Activated CD4-positive, CD25-positive, alpha-beta regulatory T cell treated with anti-CD3 and anti-CD28 coated beads, Interleukin-2, amount 50 U/mL, for 72 hours (primary cell): ENCODE data around the gene NOXA1.
"Not testable (repeated sequence)": the region's sequence is repeated elsewhere in the genome, so short reads cannot be mapped to it uniquely, and the experiment has no call there.

Experiments used
- DNase-seq: peaks from one replicate; pipeline ENCODE4 v3.0.0; 2021

Gene NOXA1

DNA sequence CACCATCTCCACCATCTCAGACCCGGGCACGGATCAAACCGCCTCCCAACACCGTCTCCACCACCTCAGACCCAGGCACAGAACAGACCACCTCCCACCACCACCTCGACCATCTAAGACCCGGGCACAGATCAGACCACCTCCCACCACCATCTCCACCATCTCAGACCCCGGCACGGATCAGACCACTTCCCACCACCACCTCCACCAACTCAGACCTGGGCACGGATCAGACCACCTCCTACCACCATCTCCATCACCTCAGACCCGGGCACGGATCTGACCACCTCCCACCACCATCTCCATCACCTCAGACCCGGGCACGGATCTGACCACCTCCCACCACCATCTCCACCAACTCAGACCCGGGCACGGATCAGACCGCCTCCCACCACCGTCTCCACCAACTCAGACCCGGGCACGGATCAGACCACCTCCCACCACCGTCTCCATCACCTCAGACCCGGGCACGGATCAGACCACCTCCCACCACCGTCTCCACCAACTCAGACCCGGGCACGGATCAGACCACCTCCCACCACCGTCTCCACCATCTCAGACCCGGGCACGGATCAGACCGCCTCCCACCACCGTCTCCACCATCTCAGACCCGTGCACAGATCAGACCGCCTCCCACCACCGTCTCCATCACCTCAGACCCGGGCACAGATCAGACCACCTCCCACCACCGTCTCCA, 43.3 kb downstream of the NOXA1 start:
- not testable (repeated sequence) for DNase-seq

DNA sequence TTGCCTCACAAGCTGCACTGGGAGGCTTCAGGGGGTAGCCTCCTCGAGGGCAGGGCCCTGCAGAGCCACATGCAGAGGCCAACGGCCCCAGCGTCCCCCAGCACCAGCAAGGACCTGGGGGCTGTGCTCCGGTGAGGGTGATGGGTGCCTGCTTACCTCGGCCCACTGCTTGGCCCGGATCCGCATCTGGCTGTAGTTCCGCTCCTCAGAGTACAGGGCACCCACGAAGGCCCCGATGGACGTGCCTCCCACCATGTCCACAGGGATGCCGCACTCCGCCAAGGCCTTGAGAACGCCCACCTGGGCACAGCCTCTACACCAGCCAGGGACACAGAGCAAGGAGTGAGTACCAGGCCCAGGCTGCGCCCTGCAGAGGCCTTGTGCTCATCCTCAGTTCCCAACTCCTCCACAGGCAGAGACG, 44.0 kb downstream of the NOXA1 start:
- no peak for DNase-seq

DNA sequence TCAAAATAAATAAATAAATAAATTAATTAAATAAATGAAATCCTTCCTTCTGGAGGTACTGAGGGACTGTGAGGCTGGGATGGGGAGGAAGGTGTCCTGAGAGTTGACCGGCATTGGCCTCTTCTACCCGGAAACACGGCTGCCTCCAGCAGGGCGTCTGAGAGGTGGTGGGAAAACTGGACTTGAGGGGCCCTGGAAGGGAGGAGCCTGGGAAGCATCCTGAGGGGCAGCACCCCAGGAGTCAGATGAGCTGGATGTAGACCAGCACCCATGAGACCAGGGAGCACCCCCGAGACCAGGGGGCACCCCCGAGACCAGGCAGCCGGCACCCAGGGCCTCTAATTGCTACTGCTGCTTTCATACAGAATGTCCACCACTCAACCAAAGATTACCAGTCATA, 44.7 kb downstream of the NOXA1 start:
- no peak for DNase-seq

DNA sequence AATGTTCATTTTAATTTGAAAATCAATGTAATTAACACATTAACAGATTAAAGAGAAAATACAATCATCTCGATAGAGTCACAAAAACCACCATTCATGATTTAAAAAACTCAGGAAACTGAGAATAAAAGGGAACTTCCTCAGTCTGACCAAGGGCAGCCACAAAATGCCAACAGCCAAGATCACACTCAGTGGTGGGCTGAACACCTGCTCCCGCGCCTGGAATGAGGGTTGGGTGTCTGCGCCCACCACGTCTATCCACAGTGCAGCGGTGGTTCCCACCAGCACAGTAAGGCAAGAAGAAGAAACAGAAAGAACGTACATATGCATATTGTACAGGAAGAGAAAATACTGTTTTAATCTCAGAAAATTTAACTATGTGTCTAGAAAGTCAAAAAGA, 47.6 kb downstream of the NOXA1 start:
- DNase-seq: no peak

DNA sequence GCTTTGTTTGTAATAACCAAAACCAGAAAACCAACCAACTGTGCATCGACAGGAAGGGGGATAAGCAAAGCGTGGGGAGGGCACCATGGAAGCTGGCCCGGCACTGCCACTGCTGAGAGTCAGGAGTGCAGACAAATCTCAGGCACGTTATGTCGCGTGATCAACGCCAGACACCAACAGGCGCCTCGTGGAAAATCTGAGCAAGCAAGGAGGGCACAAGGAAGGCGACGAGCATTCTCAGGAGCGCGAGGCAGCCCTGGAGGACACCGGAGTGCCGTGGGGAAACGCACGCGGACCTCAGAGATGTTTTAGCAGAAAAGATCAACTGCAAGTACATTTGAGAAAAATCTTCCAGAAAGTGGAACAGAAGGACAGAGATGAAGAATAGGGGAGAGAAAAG, 51.1 kb downstream of the NOXA1 start:
- no peak for DNase-seq

DNA sequence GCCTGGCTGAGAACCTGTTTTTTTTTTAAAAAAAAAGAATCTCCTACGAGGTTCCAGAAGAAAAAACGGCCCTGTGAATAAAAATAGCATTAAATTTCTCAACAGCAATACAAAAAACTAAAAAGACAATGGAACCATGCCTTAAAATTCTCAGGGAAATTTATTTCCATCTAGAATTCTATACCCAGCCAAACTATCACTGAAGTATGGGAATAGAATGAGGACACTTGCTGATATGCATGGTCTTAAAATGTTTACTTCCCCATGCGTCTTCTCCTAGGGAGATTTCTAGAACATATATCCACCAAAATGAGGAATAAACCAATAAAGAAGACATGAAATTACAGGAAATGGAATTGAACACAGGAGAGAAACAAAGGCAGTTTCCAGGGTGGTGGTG, 52.5 kb downstream of the NOXA1 start:
- no peak for DNase-seq

DNA sequence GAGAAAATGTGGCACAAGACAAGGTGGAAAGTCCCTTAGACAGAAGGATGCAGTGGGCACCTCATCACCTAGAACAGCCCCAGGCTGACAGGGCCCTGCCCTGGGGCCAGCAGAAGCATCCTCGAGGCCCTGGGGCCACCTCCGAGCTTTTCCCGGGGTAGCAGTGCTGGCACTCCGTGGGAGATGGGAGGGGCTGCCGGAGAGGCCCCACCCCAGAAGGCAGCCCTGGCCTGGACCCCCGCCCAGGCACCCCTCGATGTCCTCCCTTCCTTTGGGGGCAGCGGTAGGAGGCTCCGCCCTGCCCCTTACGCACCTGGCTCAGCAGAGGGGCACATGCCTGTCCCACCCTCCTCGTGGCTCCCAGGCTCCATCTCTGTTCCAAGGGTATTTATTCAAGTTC, 53.7 kb downstream of the NOXA1 start:
- no peak for DNase-seq

DNA sequence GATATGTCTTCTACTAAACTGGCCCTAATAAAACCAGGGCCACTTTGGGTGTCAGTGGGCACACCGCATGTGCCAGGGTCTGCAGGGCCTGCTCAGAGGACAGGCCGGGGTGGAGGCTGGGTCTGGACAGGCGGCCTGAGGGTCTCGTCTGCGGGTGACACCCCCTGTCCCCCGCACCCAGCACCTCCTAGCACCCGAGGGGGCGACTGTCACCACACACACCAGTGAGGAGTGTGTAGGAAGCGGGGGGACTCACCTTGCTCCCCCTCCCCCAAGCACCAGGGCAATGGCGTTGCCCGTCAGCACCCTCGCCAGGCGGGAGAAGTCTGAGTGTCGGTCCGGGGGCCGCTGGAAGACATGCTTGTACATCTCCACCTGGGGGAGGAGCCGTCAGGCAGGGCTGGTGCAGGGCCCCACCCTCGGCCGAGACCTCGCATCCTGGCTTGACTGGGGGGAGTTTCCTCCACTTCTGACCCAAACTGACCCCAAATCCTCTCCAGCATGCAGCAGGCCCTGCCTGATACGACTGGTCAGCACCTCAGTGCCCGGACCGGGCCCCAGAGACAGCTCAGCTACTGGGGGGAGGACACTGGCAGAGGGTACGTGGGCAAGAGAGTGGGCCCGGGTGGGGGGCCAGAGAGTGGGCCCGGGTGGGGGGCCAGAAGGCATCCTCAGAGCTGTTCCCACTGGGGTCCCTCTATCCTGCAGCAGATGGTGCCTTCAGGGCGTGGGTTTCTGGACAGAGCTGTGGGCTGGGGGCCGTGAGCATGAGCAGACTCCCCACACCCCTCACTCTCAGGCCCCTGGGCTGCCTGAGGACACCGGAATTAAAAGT, 54.8 kb downstream of the NOXA1 start:
- no peak for DNase-seq

DNA sequence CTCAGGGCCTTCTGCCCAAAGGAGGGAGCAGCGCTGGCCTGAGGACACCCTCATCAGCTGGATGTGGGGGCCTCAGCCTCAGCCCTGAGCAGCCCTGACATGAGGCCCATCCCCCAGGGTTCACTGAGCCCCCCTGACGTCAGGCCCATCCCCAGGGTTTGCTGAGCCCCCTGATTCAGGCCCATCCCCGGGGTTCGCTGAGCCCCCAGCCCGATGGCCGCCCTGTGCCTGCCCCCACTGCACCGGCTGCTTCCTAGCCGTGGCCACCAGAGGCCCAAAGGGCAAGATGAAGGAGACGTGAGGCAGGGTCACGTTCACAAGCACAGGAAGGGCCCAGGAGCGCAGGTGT, 55.4 kb downstream of the NOXA1 start:
- no peak for DNase-seq

DNA sequence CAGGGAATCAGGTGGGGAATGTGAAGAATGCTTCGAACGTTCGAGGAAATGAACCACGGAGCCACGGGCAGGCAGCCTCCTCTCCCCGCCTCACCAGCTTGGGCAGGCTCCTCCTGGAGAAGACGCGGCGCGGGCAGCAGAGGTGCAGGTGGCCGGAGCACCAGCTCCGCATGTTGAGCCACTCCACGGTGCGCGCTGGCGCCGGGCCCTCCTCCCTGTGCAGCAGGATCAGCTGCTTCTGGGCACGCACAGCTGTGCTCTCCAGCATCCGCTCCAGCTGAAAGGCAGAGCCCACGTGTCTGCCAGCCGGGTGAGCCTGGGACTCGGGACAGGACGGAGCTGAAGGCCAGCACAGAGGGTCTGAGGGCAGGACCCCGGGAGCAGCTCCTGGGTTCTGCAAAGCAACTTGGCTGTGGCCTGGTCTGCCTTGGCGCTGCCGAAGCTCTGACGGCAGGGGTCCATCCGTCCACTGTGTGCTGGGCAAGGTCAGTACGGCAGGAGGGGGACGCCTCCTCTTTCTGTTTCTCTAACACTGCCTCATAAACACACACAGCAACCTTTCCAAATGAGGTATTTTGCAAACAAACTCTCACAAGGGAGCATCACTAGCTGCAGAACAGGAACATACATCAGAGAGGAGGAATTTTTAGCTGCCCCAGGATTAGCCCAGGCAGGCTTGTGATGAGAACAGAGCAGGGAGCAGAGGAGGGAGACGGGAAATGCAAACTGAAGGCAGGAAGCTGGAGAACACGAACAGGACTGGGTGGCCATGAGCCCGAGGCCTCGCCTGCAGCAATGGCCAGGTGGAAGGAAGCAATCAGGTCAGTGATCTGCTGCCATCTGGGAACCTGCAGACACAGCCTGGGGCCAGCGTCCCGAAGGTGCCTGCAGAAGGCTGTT, 56.0 kb downstream of the NOXA1 start:
- no peak for DNase-seq

DNA sequence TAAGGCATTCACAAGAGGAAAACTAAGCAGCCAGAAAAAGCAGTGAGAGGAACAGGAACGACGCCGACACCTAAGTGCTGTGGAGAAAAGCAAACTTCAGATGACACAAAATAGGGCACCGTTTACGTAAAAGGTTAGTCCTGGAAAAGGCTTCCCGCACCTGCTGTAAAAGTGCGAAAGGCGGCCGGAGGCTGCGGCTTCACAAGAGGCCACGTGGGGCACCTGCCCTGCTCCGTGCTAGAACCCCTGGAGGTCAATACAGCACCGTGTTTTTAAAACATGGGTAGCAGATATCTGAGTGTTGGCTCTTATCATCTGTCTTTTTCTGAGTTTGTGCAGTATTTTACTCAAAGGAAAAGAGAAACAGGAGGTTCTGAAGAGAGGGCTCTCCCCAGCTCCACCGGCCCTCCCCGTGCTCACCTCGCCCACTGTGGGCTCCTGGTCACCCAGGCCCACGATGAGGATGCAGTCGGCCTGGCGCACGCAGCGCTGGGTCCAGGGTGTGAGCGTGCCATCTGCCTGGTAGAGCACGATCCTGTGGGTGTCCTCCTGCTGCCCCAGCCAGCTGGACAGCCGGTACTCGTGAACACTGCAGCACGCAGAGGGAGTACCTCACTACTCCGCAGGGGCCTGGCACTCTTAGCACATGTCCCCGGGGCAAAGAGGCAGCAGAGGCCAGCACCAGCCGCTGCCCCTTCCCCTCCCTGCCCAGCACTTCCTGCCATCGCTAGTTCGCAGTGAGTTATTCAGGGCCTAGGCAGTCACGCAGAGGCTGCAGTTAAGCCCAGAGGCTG, 56.9 kb downstream of the NOXA1 start:
- DNase-seq: no peak

DNA sequence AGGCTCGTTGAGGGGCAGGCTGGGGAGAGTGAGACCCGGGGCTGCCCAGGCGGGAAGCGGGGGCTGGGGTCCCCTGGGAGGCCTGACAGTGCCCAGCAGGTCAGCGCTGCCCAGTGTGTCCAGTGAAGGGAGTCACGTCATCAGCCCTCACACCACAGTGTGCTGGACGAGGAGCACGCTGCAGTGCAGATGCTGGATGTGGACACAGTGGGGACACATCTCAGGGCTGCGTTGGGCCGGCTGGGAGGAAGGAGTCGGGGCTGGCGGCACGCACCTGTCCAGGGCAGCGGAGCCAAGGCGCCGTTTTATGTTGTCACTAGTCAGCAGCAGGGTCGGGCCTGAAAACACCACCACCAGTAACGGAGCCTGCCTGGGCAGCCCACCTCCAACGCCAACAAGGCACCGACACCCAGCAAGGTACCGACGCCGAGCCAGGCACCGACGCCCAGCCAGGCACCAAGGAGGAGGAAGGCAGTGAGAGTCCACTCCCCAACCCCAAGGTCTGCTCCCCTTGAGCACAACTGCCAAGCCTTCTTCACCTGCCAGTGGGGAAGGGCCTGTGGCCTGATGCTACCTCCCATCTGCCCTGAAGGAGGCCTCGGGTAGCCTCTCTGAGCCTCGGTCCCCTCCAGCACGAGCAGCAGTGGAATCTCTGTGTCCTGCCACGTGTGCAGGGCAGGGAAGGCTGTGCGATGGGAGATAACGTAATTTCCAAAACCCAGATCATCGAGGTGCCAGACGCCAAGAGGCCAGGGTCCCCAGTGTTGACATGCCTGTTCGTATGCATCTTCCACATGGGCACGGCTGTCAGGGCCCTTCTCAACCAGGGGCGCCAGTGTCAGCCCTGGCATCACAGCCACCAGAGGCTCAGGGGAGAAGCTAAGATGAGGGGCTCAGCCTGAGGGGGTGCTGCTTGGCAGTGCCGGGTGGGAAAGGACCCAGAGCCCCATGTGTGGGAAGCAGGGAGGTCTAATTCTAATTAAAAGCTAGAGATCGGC, 57.8 kb downstream of the NOXA1 start:
- DNase-seq: no peak

DNA sequence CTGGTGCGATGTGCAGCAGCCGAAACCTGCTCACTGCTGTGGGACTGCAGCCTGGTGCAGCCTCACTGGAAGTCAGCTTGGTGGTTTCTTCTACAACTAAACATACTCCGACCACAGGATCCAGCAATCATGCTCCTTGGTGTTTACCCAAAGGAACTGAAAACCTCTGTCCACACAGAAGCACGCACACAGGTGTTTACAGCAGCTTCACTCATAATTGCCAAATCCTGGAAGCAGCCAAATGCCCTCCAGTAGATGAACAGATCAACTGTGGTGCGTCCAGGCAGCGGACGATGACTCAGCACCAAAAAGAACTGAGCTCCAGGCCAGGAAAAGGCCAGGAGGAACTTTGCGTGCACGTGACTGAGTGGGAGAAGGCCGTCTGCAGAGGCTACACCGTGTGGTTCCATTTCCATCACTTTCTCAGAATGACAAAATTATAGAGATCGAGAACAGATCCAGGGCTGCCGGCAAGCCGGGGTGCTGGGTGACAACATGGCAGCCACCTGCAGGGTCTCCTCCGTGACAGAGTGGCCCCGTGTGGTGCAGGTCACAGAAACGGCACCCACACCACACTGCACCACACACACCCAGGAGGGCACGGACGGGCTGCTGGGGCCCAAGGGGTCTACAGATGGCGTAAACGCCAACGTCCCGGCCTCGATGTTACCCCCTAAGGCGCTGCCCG, 59.0 kb downstream of the NOXA1 start:
- no peak for DNase-seq
